Ramos (cell line): ENCODE data around the gene SEMA3C.

Experiments used
- in situ Hi-C: fragments of 300-500 bp; cut with MboI; formaldehyde crosslinking; loops from one replicate; pipeline ENCODE4 v1.14.3; 2022; ENCODE audit warnings: low sequenced_read_pairs; ENCODE audit not compliant: unreplicated experiment

The SEMA3C gene

DNA sequence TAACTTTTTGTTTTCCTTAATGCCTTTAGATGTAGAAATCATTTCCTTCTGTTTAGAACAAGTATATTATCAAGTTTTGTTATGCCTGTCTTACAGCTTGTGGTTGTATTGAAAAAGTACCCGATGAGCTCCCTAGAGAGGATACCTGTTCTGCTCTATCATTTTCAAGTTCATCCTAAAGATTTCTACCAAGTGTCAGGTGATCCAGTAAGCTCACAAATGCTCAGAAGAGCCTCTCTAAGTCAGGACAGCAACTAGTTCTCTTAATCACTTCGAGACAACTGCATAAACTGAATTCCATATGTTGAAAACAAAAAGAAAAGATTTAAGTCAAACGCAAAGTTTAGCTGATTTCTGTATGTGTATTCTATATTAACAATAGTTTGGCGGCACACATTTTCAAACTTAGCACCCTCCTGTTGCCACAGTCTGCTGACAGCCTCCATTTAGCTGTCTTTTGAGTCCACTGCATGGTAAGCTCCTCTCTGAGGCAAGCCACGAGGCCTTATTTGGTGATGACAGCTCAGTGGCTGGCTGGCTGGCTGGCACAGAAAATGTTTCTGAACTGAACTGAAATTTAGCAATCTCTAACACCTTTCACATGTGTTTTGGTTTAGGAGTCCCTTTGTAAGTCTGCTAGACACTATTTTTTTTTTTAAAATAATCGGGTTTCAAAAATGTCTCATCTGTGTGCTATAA lies 59.4 kb downstream of the SEMA3C start:
- in situ Hi-C loops, result no loop called here

DNA sequence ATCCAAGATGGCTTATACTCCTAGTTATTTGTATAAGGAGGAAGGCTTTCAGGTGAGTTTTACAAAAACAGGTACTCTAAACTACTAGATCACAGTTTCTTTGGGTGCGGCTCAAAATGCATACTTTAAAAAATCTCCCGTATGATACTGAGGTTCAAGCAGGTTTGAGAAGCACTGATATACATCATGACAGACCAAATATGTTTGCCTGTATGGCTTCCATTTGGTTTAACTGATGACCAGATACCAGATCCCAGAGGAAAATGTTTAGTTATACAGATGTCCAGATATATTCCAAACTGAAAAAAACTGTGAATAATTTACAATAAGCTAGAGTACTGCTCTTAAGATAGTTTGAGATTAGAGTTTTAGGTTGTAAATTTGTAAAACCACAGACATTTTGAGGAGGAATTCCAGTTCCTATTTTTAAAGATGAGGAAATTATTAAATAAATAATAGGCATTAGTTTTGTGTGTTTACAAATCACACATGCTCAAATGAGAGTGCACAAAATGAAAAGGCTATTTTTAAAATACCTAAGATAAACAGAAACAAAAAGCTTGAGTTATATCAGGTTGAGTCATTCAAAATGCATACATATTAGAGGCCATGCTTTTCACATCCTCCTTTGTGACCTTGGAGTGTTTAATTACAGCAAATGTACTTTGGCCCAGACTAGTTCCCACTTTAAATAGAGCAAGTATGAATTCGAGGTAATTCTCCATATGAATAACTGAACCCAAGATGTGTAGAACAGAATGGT lies 60.5 kb downstream of the SEMA3C start:
- in situ Hi-C loops, result no loop called here

DNA sequence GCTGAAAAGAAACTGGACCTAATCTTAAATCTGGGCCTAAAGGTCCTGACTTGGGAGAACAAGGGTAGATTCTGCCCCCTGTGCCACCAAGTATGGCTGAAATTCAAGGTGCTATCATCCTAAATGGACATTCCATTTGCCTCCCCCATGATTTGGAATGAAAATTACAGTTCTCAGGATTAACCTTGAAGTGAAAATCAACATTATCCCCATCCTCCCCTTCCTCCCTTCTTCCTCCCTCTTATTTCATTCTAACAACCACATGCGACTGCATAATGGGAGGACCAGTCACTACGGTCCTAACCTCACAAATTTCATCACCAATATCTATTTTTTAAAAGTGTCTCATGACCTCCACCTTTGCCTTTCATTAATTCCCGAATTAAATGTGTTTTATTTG lies 62.1 kb downstream of the SEMA3C start:
- in situ Hi-C loops, result no loop called here

DNA sequence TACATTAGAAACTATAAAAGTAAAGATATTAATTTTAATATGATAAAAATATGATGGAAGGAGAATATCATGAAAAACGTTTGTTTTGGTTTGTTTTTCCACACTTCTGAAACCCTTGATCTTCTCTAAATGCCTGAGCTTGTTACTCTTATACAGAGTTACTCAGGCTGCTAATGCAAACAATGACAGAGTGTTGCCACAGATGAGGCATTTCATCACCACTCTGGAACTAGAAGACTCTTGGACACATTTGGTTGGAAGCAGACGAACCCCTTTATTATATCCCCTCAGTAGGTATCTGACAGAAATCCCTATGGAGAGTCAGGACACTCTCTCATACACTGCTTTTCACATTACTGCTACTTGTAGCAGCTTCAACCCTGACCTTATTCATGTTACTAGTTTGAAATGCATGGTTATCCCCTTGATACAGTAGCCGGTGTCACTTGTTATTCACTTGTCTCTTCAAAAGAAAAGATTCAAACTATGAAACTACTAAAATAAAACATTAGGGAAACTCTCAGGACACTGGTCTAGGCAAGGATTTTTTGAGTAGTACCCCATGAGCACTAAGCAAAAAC lies 66.9 kb downstream of the SEMA3C start:
- in situ Hi-C loops, result no loop called here

DNA sequence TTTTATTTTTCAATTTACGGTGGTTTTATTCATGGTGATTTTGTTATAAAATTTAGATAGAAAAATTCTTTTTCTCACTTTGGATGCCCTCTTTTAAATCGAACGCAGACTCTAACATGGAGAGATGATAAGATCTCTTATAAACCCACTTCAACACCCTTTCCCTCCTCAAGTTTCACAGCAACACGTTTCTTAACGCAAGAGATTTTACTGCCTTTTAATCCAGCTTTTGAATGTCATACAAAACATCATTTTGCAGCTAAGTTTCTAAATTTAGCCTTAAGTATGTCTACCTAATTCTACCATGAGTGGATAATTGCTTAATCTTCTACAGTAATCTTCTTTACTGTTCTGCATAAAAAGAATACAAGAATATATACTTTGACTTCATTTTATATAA lies 70.0 kb downstream of the SEMA3C start:
- in situ Hi-C loops, result no loop called here

DNA sequence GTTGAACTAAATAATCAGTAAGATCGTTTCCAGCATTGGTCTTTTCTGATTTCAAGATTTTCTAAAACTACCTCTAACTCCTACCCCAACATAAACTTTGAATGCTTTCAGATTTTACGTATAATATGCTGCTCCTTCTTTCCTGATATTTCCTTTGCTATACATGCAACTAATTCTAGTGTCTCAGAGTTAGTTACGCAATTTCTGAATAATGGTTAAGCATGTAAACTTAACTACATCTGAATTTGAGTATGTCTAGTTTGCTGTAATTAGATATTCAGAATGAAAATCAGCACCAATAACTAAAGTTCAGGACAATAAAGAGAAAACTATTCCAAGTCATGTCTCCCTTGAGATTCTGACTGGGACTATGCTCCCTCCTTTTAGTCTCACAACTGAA lies 71.0 kb downstream of the SEMA3C start:
- in situ Hi-C loops, result no loop called here

DNA sequence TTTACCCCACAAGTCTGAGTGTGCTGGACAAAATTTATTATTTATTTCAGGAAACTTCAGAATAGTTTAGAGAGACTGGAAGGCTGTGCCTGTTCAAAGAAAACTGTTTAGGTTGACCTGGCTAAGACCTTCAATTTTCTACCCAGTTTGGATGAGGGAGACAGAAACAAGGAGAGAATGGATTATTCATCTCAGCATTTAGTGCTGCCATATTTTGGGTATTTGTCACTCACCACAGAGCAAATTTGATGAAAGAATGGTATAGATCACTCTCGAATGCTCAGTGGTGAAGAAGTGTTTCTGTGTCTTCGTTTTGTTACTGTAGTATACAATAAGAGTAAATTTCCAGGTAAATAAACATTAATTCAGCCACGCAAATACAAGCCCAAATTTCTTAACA lies 71.8 kb downstream of the SEMA3C start:
- in situ Hi-C loops, result no loop called here

DNA sequence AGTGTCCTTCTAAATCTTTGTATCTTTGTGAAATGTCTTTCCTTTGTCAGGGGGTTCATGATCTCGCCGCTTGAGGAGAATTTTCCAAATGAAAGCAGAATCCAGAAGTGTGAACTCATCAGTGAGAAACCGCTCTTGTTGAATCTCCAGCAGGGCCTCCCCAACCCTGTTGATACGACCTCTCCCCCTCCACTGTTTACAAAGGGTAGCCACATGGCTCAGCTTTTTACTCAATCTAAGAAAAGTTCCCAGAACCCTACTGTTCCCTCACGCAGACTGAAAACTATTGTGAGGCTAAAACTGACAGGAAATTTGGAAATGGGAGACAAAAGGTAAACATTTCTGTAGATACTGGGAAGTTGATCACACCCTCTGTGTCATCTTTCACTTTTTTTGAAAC lies 73.9 kb downstream of the SEMA3C start:
- in situ Hi-C loops, result no loop called here

DNA sequence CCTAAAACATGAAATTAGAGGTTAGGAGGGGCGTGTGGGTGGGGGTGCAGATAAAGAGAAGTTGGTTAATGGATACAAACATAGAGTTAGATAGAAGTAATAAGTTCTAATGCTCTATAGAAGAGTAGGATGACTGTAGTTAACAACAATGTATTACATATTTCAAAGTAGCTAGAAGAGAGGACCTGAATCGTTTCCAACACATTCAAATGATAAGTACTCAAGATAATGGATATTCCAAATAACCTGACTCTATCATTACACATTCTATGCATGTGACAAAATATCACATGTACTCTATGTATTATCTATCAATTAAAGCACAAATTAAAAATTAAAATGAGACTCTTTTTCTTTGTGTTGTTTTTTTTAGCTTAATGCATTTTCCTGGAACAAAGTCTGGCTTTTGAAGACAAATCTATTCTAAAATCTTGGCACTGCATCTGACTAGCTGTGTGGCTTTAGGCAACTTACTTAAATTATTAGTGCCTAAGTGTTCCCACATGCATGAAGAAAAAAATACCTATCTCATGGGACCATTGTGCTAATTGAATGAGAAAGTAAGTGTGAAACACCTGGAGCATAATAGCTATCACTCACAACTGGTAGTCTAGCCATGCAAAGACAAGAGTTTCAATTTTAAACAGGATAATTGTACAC lies 75.7 kb downstream of the SEMA3C start:
- in situ Hi-C loops, result no loop called here

DNA sequence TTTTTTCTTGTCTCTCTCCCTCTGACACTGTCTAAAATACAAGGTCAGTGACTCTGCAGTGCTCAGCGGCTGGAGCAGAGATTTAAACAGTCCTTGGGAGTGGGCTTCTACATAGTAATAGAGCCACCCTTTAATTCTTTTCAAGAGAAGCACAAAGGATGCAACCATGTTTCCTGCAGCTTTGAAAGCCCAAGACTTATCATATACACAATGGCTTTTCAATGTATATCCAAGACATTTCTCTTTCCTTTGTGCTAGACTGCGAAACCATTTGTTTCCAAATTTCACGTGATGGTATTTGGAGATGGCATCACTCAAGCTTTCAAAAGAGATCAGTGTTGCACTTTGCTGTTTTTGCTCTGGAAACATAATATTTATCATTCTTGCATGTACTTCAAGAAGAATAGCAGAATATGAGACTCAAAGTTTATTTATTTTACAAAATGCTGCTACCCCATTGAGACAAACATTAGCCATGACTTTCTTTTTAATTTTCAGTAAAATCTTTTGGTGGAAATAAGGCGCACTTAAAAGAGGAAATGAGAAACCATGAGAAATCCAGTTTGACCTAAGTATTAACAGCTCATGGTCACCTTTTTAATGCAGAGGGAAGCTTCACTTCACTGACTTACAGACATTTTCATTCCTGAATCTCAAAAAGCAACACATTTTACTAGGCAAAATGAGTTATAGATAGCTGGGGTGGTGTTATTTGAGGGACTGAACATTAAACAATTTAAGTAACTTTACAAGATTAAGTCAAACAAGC lies 76.6 kb downstream of the SEMA3C start:
- in situ Hi-C loops, result no loop called here

DNA sequence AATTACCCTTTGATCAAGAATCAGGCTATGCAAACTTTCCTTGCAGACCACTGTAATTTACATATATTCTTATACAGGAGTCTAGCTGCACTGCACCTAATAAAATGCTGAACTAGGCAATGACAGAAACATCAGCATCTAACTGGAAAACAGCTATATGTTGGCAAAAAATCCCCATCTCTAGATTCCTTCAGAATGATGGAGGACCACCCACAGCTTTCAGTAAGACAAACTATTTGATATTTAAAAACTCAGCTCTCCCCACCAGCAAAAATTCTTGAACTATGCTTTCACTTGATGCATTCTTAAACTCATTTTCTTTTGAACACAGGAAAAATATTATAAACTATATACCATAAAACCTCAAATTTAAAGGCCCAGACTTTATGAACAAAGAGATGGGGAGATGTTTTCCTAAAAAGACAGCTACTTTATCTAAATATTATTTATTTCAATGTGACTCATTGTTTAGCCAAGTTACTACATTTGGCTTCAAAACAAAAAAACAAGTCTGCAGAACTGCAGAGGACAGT lies 77.4 kb downstream of the SEMA3C start:
- in situ Hi-C loops, result no loop called here

DNA sequence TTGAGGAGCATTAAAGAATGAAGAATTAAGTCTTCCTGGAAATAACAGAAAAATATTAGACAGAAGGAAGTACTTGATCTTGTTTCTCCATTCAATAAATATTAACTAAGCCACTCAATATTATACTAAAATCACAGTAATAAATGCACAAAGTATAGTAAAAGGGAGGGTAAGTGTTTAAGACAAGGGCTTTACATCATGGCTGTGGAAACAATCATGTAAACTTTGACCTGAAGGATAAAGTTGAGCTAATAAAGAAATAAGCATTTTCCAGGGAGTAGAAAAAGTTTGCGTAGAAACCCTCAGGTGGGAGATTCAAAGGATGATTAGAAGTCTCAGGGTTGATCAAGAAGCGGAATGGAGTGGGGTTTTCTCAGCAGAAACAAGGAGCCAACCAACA lies 78.2 kb downstream of the SEMA3C start:
- in situ Hi-C loops, result no loop called here

DNA sequence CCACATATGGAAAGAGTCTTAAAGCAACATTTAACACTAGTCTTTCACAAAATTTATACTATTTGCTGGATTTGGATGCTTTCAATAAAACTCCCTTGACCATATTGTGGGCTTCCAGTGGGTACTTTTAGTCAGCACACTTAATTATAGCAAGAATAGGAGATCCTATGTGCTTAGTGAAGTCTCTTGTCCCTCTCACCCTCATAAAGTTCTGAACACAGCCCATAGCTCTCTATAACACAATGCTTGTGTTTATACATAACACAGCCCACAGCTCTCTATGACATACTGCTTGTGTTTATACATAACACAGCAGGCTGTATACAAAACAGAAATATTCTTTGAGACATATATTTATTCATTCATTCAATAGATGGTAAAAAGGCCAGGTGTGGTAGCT lies 79.0 kb downstream of the SEMA3C start:
- in situ Hi-C loops, result no loop called here

DNA sequence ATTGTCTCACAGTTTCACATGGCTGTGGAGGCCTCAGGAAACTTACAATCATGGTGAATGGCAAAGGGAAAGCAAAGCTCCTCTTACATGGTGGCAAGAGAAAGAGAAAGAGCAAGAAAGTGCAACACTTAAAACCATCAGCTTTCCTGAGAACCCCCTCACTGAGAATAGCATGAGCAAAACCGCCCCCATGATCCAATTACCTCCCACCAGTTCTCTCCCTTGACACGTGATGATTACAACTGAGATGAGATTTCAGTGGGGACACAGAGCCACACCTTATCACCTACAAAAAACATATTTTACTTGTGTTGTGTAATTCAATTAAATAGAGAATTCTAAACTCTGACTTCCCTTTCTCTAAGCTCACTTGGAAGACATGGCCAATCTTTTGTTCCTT lies 80.2 kb downstream of the SEMA3C start:
- in situ Hi-C loops, result no loop called here

DNA sequence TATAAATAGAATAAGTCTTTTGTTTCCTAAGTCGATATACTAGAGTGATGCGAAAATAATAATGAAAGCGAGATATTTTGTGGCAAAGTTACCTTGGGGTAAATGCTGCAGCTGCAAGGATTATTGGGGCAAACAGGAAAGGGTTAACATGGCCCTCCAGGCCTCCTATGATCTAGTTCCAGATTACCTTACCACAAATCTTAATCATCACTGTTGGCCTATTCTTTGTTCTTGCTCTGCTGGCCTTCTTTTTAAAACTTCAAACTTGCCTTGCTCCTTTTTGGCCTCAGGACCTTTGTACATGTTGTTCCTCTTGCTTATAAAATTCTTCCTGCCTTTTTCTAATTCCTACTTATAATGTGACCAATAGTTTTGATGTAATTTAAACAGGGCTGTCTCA lies 81.5 kb downstream of the SEMA3C start:
- in situ Hi-C loops, result no loop called here

DNA sequence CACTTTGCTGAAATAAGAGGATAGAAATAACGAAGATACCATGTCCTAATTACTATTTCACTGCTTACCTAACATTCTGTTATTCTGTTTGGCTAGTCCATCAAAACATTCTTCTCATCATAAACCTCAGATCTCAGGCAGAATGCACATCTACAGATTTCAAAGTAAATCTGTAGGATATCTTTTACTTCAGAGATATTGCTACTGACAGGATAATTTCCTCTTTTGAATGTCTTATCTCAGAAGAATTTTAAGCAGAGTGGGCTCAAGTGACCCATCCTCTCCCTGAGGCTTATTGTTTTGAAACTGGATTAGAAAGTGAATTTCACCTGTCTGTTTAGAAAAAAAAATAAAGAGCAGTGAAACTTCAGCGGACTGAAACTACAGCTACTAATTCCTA lies 83.6 kb downstream of the SEMA3C start:
- in situ Hi-C loops, result no loop called here

DNA sequence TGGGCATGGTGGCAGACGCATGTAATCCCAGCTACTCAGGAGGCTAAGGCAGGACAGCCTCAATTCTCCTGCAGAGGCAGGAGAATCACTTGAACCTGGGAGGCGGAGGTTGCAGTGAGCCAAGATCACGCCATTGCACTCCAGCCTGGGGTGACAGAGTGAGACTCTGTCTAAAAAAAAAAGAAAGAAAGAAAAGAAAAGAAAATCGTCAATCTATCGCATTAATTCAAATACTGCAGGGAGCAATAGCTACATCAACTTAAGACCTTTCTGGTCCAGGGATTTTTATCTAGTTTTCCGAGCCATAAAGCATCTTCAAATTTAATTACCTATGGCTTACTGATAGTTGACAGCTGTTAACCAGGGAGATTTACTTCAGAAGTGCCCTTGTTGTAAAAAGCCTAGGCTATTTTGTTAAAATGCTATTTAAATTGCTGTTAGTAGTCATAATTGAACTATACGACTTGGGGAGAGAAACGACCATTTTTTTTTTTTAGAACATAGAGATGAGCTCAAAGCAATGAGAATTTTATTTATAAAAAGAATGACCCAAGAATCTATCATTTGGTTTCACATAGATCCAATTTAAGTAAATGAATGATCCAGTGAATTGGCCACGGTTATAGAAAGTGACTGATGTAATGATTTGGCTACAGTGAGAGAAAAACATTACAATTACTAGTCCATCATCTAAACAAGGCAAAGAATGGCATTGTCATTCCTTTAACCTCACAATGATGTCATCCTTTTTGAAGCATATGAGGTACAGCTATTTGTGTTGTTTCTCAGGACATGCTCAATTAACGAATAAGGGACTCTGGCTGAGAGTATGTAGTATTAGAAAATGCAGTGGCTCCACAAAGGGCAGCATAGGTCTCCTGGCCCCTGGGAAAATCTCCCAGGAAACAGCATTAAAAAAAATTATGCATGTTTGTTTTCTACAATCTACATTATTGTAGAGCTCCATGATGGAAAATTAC lies 85.3 kb downstream of the SEMA3C start:
- in situ Hi-C loops, result no loop called here

DNA sequence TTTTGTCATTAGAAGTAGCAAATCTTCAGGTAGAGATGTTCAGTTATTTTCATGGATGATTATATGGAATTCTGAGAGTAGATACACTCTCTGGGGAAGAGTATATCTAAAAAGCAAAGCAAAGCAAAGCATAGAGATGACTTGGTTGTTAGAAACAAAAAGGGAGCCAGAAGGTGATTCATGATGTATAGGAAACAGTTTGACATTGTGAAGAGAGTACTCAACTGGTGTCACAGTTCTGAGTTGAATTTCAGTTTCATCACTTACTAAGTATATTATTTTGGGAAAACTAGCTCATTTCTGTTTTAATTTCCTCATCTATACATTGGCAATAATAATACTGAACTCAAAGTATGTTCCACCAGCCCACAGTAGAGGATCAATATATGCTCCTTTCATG lies 86.8 kb downstream of the SEMA3C start:
- in situ Hi-C loops, result no loop called here
